Left cardiac atrium (tissue), 4 donors: Measurements from ENCODE around the gene ABCC6. TPM values are rescaled to one million over a fixed set of nuclear protein-coding genes. Genes with fewer than 3 reads are reported as not detected.
"Not testable (repeated sequence)": the region's sequence is repeated elsewhere in the genome, so short reads cannot be mapped to it uniquely, and the experiment has no call there.

Experiments used
- ATAC-seq, 2 donors: fragments of 200-7000 bp; cut with Tn5 transposase; one replicate each; pipeline ENCODE4 v1.9.1; 2020; ENCODE audit warnings: mild to moderate bottlenecking in 2 of 2, moderate library complexity in 2 of 2
- DNase-seq: peaks from one replicate; pipeline ENCODE4 v3.0.0-alpha.2; 2020
- intact Hi-C, 2 donors: fragments of 100-400 bp; cut with DNase I; formaldehyde crosslinking; loops; one replicate each; pipeline versions ENCODE4 v1.14.1 to v1.15.1; 2022 to 2023
- total RNA-seq, 2 donors: library from RNA; stranded (reverse); fragmentation: NEBNext Ultra II Directional; extraction: Animal tissue kit (Norgen Biotek cat#: 25700); gene quantifications; one replicate each; pipeline ENCODE4 v1.2.1, GENCODE V29; 2021
- donor health status: DM: no; HTN: yes; CAD: no.
- donor health status: DM: no; HTN: yes; CAD: no; lungs with severe emphysema.
- donor health status: DM: yes; HTN: yes; CAD: no.
- donor health status: Dilated cardiomyopathy.

ABCC6 gene
- total RNA-seq, 2 donors from 2014 or later = 2.0 to 8.2 TPM

GRCh38 chr16:16169615-16170014 is 53.7 kb downstream of the ABCC6 start:
- intact Hi-C loops = no loop called here
- ATAC-seq = no peak
- DNase-seq = no peak

GRCh38 chr16:16168431-16168830 is 54.9 kb downstream of the ABCC6 start:
- intact Hi-C loops = no loop called here
- DNase-seq (no peak), ATAC-seq (no peak)

GRCh38 chr16:16167927-16168326 is 55.4 kb downstream of the ABCC6 start:
- DNase-seq (no peak), ATAC-seq (no peak)
- intact Hi-C loops = no loop called here

GRCh38 chr16:16166949-16167348 is 56.3 kb downstream of the ABCC6 start:
- ATAC-seq (no peak), DNase-seq (no peak)
- intact Hi-C loops = no loop called here

- ATAC-seq (no peak), DNase-seq (no peak)
- intact Hi-C loops = no loop called here
Observed at GRCh38 chr16:16166085-16166484, 57.2 kb downstream of the ABCC6 start.

GRCh38 chr16:16164243-16164642 is 59.1 kb downstream of the ABCC6 start:
- intact Hi-C loops = no loop called here
- no peak for ATAC-seq
- no peak for DNase-seq

GRCh38 chr16:16163571-16163970 is 59.7 kb downstream of the ABCC6 start:
- intact Hi-C loops = no loop called here
- ATAC-seq = no peak

GRCh38 chr16:16163109-16163508 is 60.2 kb downstream of the ABCC6 start:
- DNase-seq = no peak
- ATAC-seq = no peak
- intact Hi-C loops = no loop called here

More at GRCh38 chr16:16163571-16163970, 59.7 kb downstream of the ABCC6 start:
- DNase-seq = no peak

- no peak for ATAC-seq
- DNase-seq = no peak
- intact Hi-C loops = no loop called here
Observed at GRCh38 chr16:16162591-16162990, 60.7 kb downstream of the ABCC6 start.

GRCh38 chr16:16161840-16162239 is 61.5 kb downstream of the ABCC6 start:
- DNase-seq, ATAC-seq, intact Hi-C loops: not testable (repeated sequence)

GRCh38 chr16:16161319-16161718 is 62.0 kb downstream of the ABCC6 start:
- ATAC-seq (no peak), DNase-seq (no peak)
- intact Hi-C loops = no loop called here

GRCh38 chr16:16159662-16160061 is 63.6 kb downstream of the ABCC6 start:
- intact Hi-C loops = no loop called here
- ATAC-seq (no peak), DNase-seq (no peak)

GRCh38 chr16:16158741-16159374 is 64.4 kb downstream of the ABCC6 start:
- no peak for DNase-seq

GRCh38 chr16:16158082-16158658 is 65.1 kb downstream of the ABCC6 start:
- DNase-seq (no peak), ATAC-seq (no peak)
- intact Hi-C loops = no loop called here

More at GRCh38 chr16:16158741-16159374, 64.4 kb downstream of the ABCC6 start:
- intact Hi-C loops = no loop called here
- ATAC-seq = no peak

GRCh38 chr16:16157166-16157565 is 66.1 kb downstream of the ABCC6 start:
- ATAC-seq = no peak
- DNase-seq = no peak
- intact Hi-C loops = no loop called here

GRCh38 chr16:16155234-16155633 is 68.1 kb downstream of the ABCC6 start:
- intact Hi-C loops = no loop called here
- ATAC-seq (no peak), DNase-seq (no peak)

- ATAC-seq (no peak), DNase-seq (no peak)
- intact Hi-C loops = no loop called here
Observed at GRCh38 chr16:16154281-16154951, 68.9 kb downstream of the ABCC6 start.

- DNase-seq, ATAC-seq, intact Hi-C loops: not testable (repeated sequence)
Observed at GRCh38 chr16:16153000-16153399, 70.3 kb downstream of the ABCC6 start.

- no peak for DNase-seq
- intact Hi-C loops = no loop called here
- no peak for ATAC-seq
Observed at GRCh38 chr16:16151315-16151714, 72.0 kb downstream of the ABCC6 start.

GRCh38 chr16:16150878-16151152 is 72.5 kb downstream of the ABCC6 start:
- DNase-seq (no peak), ATAC-seq (no peak)
- intact Hi-C loops = no loop called here
